Prostate gland (tissue), 2 donors: ENCODE results near the gene HTR4.

ENCODE experiments used
- POLR2A ChIP-seq: fragments of 450-650 bp; IDR thresholded peaks from one replicate; pipeline ENCODE4 v1.6.1; 2016; ENCODE audit warnings: antibody characterized with exemption, mild to moderate bottlenecking
- TF ChIP-seq, protein P1 (sequence below), 4 experiments: fragments of 200-600 bp in 2 of 4; fragments of 450-650 bp in 2 of 4; sonication (generic) in 2 of 4; IDR thresholded peaks; 1 replicate in 3 of 4; 2 replicates in 1 of 4; pipeline ENCODE4 v1.5.1; 2016 to 2019; ENCODE audit warnings: antibody characterized with exemption in 4 of 4, mild to moderate bottlenecking in 2 of 4, moderate library complexity in 2 of 4

DNA sequence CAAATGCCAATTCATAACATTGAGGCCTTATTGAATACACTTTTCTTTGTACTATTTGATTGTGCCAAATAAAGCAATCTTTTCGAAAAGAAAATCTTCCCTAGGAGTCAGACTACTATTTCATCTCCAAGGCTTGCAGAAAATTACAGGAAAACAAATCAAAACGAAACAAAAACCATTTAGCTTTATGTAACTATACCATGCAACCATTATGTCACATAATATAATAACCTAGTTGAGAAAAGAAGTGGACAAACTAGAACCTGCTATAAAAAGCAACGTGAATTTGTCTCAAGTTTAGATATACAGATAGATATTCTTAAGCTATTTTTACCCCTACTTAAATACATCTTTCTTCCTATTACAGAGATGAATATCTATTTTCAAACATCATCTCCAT is 18.0 kb downstream of the HTR4 start:
- TF ChIP-seq, protein P1, sequence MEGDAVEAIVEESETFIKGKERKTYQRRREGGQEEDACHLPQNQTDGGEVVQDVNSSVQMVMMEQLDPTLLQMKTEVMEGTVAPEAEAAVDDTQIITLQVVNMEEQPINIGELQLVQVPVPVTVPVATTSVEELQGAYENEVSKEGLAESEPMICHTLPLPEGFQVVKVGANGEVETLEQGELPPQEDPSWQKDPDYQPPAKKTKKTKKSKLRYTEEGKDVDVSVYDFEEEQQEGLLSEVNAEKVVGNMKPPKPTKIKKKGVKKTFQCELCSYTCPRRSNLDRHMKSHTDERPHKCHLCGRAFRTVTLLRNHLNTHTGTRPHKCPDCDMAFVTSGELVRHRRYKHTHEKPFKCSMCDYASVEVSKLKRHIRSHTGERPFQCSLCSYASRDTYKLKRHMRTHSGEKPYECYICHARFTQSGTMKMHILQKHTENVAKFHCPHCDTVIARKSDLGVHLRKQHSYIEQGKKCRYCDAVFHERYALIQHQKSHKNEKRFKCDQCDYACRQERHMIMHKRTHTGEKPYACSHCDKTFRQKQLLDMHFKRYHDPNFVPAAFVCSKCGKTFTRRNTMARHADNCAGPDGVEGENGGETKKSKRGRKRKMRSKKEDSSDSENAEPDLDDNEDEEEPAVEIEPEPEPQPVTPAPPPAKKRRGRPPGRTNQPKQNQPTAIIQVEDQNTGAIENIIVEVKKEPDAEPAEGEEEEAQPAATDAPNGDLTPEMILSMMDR (IDR thresholded peaks at IDR 0.05) = no peak
- TF ChIP-seq POLR2A = no peak
